Left lung (tissue), 10 donors: Measurements from ENCODE around the gene SOST. TPM values are rescaled to one million over a fixed set of nuclear protein-coding genes. Genes with fewer than 3 reads are reported as not detected.

Source experiments
- ATAC-seq: fragments of 200-7000 bp; cut with Tn5 transposase; one replicate; pipeline ENCODE4 v1.9.1; 2020; ENCODE audit warnings: moderate library complexity
- DNase-seq, 4 donors: peaks; one replicate each; pipeline ENCODE4 v3.0.0-alpha.2; 2013 to 2020
- H3K27ac ChIP-seq, 2 donors: fragments of 200-600 bp; sonication (generic) in 1 of 2; one replicate each; pipeline versions ENCODE4 v1.5.0 to v1.8.0; 2020 to 2021
- H3K27me3 ChIP-seq, 2 donors: fragments of 200-600 bp; sonication (generic) in 1 of 2; one replicate each; pipeline versions ENCODE4 v1.5.0 to v1.8.0; 2020 to 2021
- H3K36me3 ChIP-seq, 2 donors: fragments of 200-600 bp; sonication (generic) in 1 of 2; one replicate each; pipeline versions ENCODE4 v1.5.0 to v1.8.0; 2020 to 2021
- H3K4me1 ChIP-seq, 2 donors: fragments of 200-600 bp; one replicate each; pipeline ENCODE4 v1.8.0; 2021
- H3K4me3 ChIP-seq, 2 donors: fragments of 200-600 bp; sonication (generic) in 1 of 2; one replicate each; pipeline versions ENCODE4 v1.5.0 to v1.8.0; 2020 to 2021; ENCODE audit warnings: mild to moderate bottlenecking in 1 of 2
- H3K9me3 ChIP-seq, 2 donors: fragments of 200-600 bp; sonication (generic) in 1 of 2; one replicate each; pipeline versions ENCODE4 v1.5.0 to v1.8.0; 2020 to 2021
- CTCF ChIP-seq, 2 donors: fragments of 200-600 bp; sonication (generic) in 1 of 2; IDR thresholded peaks; one replicate each; pipeline versions ENCODE4 v1.5.0 to v1.8.0; 2021; ENCODE audit warnings: antibody characterized with exemption in 2 of 2
- intact Hi-C, 2 donors: fragments of 100-400 bp; cut with DNase I; formaldehyde crosslinking; loops; one replicate each; pipeline versions ENCODE4 v1.11.2 to v1.14.2; 2022
- polyA plus RNA-seq, 6 donors: library from polyadenylated mRNA; unstranded; fragments of 120-200 nt; gene quantifications; one replicate each; pipeline ENCODE4 v1.2.1, GENCODE V29; 2013; ENCODE audit not compliant: insufficient read length in 6 of 6
- total RNA-seq, 2 donors: library from RNA; stranded (reverse); fragmentation: NEBNext Ultra II Directional; extraction: Animal tissue kit (Norgen Biotek cat#: 25700); gene quantifications; one replicate each; pipeline ENCODE4 v1.2.1, GENCODE V29; 2021
- donor health status: DM: no; HTN: yes; CAD: no.
- donor health status: DM: no; HTN: no; CAD: no.

Gene SOST
- total and polyA plus RNA-seq, 8 donors, result 0.11 to 0.66 (median 0.14) TPM; not detected in 3

GRCh38 chr17:43753493-43754129 is 5.0 kb downstream of the SOST start:
- peaks cover 0 to 9% of the 10 kb centered on the region in 2 donors for H3K4me1 ChIP-seq
- intact Hi-C loops, result no loop called here
- no peaks in the 10 kb centered on the region for H3K9me3 ChIP-seq
- no peaks in the 10 kb centered on the region for H3K36me3 ChIP-seq
- peak overlapping the region in 1 of 2 donors; percentile 18 for H3K27ac ChIP-seq
- peaks cover 26 to 50% of the 10 kb centered on the region in 2 donors for H3K27me3 ChIP-seq
- ATAC-seq, result no peak
- DNase-seq, result no peak
- TF ChIP-seq CTCF (IDR thresholded peaks at IDR 0.05), result no peak
- no peak overlapping the region for H3K4me3 ChIP-seq

- no peak for TF ChIP-seq CTCF (IDR thresholded peaks at IDR 0.05)
- H3K4me1 ChIP-seq, result peaks cover 0 to 3% of the 10 kb centered on the region in 2 donors
- no peaks in the 10 kb centered on the region for H3K9me3 ChIP-seq
- no peaks in the 10 kb centered on the region for H3K36me3 ChIP-seq
- no peak overlapping the region for H3K4me3 ChIP-seq
- intact Hi-C loops, result no loop called here
- H3K27ac ChIP-seq, result no peak overlapping the region
- no peak for ATAC-seq
- DNase-seq, result no peak
- H3K27me3 ChIP-seq, result peaks cover 8 to 26% of the 10 kb centered on the region in 2 donors
Observed at GRCh38 chr17:43750153-43750552, 8.4 kb downstream of the SOST start.

- intact Hi-C loops, result no loop called here
- ATAC-seq (no peak), DNase-seq (no peak)
- Histone ChIP-seq H3K9me3 (no peaks in the 10 kb centered on the region), H3K4me3 (no peak overlapping the region), H3K4me1 (no peaks in the 10 kb centered on the region), H3K27me3 (peaks cover 0 to 24% of the 10 kb centered on the region in 2 donors), H3K36me3 (no peaks in the 10 kb centered on the region), H3K27ac (peak overlapping the region in 1 of 2 donors; percentile 29)
- no peak for TF ChIP-seq CTCF (IDR thresholded peaks at IDR 0.05)
Observed at GRCh38 chr17:43745541-43745940, 13.1 kb downstream of the SOST start.

- TF ChIP-seq CTCF (IDR thresholded peaks at IDR 0.05), result no peak
- no peak overlapping the region for H3K27ac ChIP-seq
- peaks cover 0 to 19% of the 10 kb centered on the region in 2 donors for H3K27me3 ChIP-seq
- H3K9me3 ChIP-seq, result no peaks in the 10 kb centered on the region
- H3K36me3 ChIP-seq, result no peaks in the 10 kb centered on the region
- DNase-seq (no peak), ATAC-seq (no peak)
- intact Hi-C loops, result no loop called here
- H3K4me1 ChIP-seq, result no peaks in the 10 kb centered on the region
- H3K4me3 ChIP-seq, result no peak overlapping the region
Observed at GRCh38 chr17:43741636-43742035, 17.0 kb downstream of the SOST start.

GRCh38 chr17:43740541-43740940 is 18.1 kb downstream of the SOST start:
- H3K27ac ChIP-seq, result no peak overlapping the region
- H3K4me1 ChIP-seq, result no peaks in the 10 kb centered on the region
- DNase-seq (no peak), ATAC-seq (no peak)
- no peaks in the 10 kb centered on the region for H3K9me3 ChIP-seq
- intact Hi-C loops, result no loop called here
- H3K36me3 ChIP-seq, result no peaks in the 10 kb centered on the region
- no peak for TF ChIP-seq CTCF (IDR thresholded peaks at IDR 0.05)
- no peak overlapping the region for H3K4me3 ChIP-seq
- peaks cover 0 to 11% of the 10 kb centered on the region in 2 donors for H3K27me3 ChIP-seq
